Neural cell (in vitro differentiated cells): ENCODE measurements around the gene ZNF565. TPM values are rescaled to one million over a fixed set of nuclear protein-coding genes. Genes with fewer than 3 reads are reported as not detected.

Experiments used
- H2AFZ ChIP-seq: fragments of 200-600, 300-800 bp; sonication (generic), shearing (Covaris generic); 2 replicates; pipeline ENCODE4 v1.6.0; 2014; ENCODE audit warnings: low read depth, mild to moderate bottlenecking, antibody characterized with exemption, low read length, moderate library complexity
- H3F3A ChIP-seq: fragments of 200-600 bp; shearing (Covaris generic); 2 replicates; pipeline ENCODE4 v1.6.1; 2016; ENCODE audit warnings: mild to moderate bottlenecking, moderate library complexity, mixed read lengths, antibody characterized with exemption, low read length; ENCODE audit not compliant: insufficient read depth, poor library complexity, severe bottlenecking
- H3K27ac ChIP-seq: fragments of 200-600, 300-800 bp; sonication (generic), shearing (Covaris generic); 2 replicates; pipeline ENCODE4 v1.5.1; 2014; ENCODE audit warnings: mild to moderate bottlenecking, low read length, moderate library complexity
- H3K27me3 ChIP-seq: fragments of 300-800, 200-600 bp; sonication (generic), shearing (Covaris generic); 2 replicates; pipeline ENCODE4 v1.6.0; 2014; ENCODE audit warnings: mild to moderate bottlenecking, low read depth, low read length, moderate library complexity; ENCODE audit not compliant: insufficient read depth
- H3K36me3 ChIP-seq: fragments of 300-800, 200-600 bp; sonication (generic), shearing (Covaris generic); 2 replicates; pipeline ENCODE4 v1.5.1; 2014; ENCODE audit warnings: mild to moderate bottlenecking, antibody characterized with exemption, low read length, moderate library complexity; ENCODE audit not compliant: insufficient read depth
- H3K4me2 ChIP-seq: fragments of 300-800, 200-600 bp; sonication (generic), shearing (Covaris generic); 2 replicates; pipeline ENCODE4 v1.6.0; 2014; ENCODE audit warnings: mild to moderate bottlenecking, low read length
- H3K4me3 ChIP-seq: fragments of 300-800, 200-600 bp; sonication (generic), shearing (Covaris generic); 2 replicates; pipeline ENCODE4 v1.5.1; 2014; ENCODE audit warnings: mild to moderate bottlenecking, low read length, moderate library complexity
- H3K79me2 ChIP-seq: fragments of 200-600 bp; shearing (Covaris generic); replicated peaks from 2 replicates; pipeline ENCODE4 v1.6.0; 2014; ENCODE audit warnings: mild to moderate bottlenecking, low read length, moderate library complexity; ENCODE audit not compliant: insufficient read depth
- H3K9ac ChIP-seq: fragments of 300-800, 200-600 bp; sonication (generic), shearing (Covaris generic); 2 replicates; pipeline ENCODE4 v1.6.1; 2016; ENCODE audit warnings: mild to moderate bottlenecking, low read length, mixed read lengths
- H3K9me2 ChIP-seq: fragments of 200-600 bp; shearing (Covaris generic); 2 replicates; pipeline ENCODE4 v1.6.1; 2016; ENCODE audit warnings: mild to moderate bottlenecking, low read length, mixed read lengths; ENCODE audit not compliant: insufficient read depth
- H3K9me3 ChIP-seq: fragments of 200-600, 300-800 bp; sonication (generic), shearing (Covaris generic); 2 replicates; pipeline ENCODE4 v1.6.1; 2016; ENCODE audit warnings: mild to moderate bottlenecking, mixed run types, low read length, moderate library complexity, mixed read lengths
- H4K20me1 ChIP-seq: fragments of 200-600 bp; shearing (Covaris generic); 2 replicates; pipeline ENCODE4 v1.6.1; 2016; ENCODE audit warnings: mild to moderate bottlenecking, mixed run types; ENCODE audit not compliant: insufficient read depth
- CTCF ChIP-seq: fragments of 450-650 bp; IDR thresholded peaks from 2 replicates; pipeline ENCODE4 v1.5.1; 2014; ENCODE audit warnings: antibody characterized with exemption, mild to moderate bottlenecking, moderate library complexity; ENCODE audit not compliant: poor library complexity, severe bottlenecking
- EP300 ChIP-seq: fragments of 450-650 bp; conservative IDR thresholded peaks from 2 replicates; pipeline ENCODE4 v1.6.1; 2014; ENCODE audit warnings: antibody characterized with exemption, mild to moderate bottlenecking, moderate library complexity; ENCODE audit not compliant: poor library complexity, severe bottlenecking
- EZH2 ChIP-seq: fragments of 200-600, 300-800 bp; shearing (Covaris generic), sonication (generic); IDR thresholded peaks from 2 replicates; pipeline ENCODE4 v1.6.1; 2014; ENCODE audit warnings: antibody characterized with exemption, low read length, borderline replicate concordance, mild to moderate bottlenecking; ENCODE audit not compliant: insufficient read depth, poor library complexity, severe bottlenecking
- MXI1 ChIP-seq: fragments of 450-650 bp; conservative IDR thresholded peaks from 2 replicates; pipeline ENCODE4 v1.6.1; 2014; ENCODE audit warnings: antibody characterized with exemption, mild to moderate bottlenecking; ENCODE audit not compliant: poor library complexity, severe bottlenecking
- POLR2AphosphoS5 ChIP-seq: IDR thresholded peaks from 2 replicates; pipeline ENCODE4 v1.6.1; 2012
- RAD21 ChIP-seq: fragments of 450-650 bp; conservative IDR thresholded peaks from 2 replicates; pipeline ENCODE4 v1.6.1; 2014; ENCODE audit warnings: antibody characterized with exemption, mild to moderate bottlenecking, moderate library complexity
- REST ChIP-seq: IDR thresholded peaks from 2 replicates; pipeline ENCODE4 v1.6.1; 2012; ENCODE audit warnings: borderline replicate concordance
- SMC3 ChIP-seq: fragments of 450-650 bp; conservative IDR thresholded peaks from 2 replicates; pipeline ENCODE4 v1.6.1; 2014; ENCODE audit warnings: antibody characterized with exemption, mild to moderate bottlenecking, moderate library complexity; ENCODE audit not compliant: poor library complexity
- TAF1 ChIP-seq: IDR thresholded peaks from 2 replicates; pipeline ENCODE4 v1.6.1; 2012; ENCODE audit warnings: low read depth
- polyA plus RNA-seq: library from polyadenylated mRNA; depleted of rRNA; stranded (reverse); fragments of >200 nt; gene quantifications from 2 replicates; pipeline ENCODE4 v1.2.3, GENCODE V29; 2014

The ZNF565 gene
- polyA plus RNA-seq, 1 donor from 2014 or later = 9.4 TPM

GRCh38 chr19:36256853-36257519, 42.5 kb upstream of the ZNF565 start:
- H3K79me2 ChIP-seq = no peaks in the 10 kb centered on the region
- H3K9me3 ChIP-seq = peaks cover 3% of the 10 kb centered on the region
- H3K4me3 ChIP-seq = no peak overlapping the region
- TF ChIP-seq MXI1 = no peak
- H2AFZ ChIP-seq = no peak overlapping the region
- H3K27ac ChIP-seq = no peak overlapping the region
- no peaks in the 10 kb centered on the region for H3K27me3 ChIP-seq
- no peaks in the 10 kb centered on the region for H3K9me2 ChIP-seq
- no peak overlapping the region for H3K9ac ChIP-seq
- H3F3A ChIP-seq = no peaks in the 10 kb centered on the region
- H3K36me3 ChIP-seq = no peaks in the 10 kb centered on the region
- no peak overlapping the region for H3K4me2 ChIP-seq
- H4K20me1 ChIP-seq = no peaks in the 10 kb centered on the region

- Histone ChIP-seq H3K9me2 (no peaks in the 10 kb centered on the region), H3K27me3 (no peaks in the 10 kb centered on the region), H3K9ac (no peak overlapping the region), H2AFZ (no peak overlapping the region), H3K9me3 (peaks cover 3% of the 10 kb centered on the region), H3K4me3 (no peak overlapping the region), H3K4me2 (no peak overlapping the region), H3F3A (no peaks in the 10 kb centered on the region), H3K79me2 (no peaks in the 10 kb centered on the region), H4K20me1 (no peaks in the 10 kb centered on the region), H3K36me3 (no peaks in the 10 kb centered on the region), H3K27ac (no peak overlapping the region)
- no peak for TF ChIP-seq POLR2AphosphoS5
- TF ChIP-seq MXI1 = no peak
- TF ChIP-seq EZH2 = no peak
- TF ChIP-seq SMC3 = no peak
- TF ChIP-seq TAF1 = no peak
- no peak for TF ChIP-seq EP300
Observed at GRCh38 chr19:36256064-36256463, 41.6 kb upstream of the ZNF565 start.

- no peak overlapping the region for H3K9ac ChIP-seq
- H3K27ac ChIP-seq = no peak overlapping the region
- no peak overlapping the region for H3K4me2 ChIP-seq
- no peak for TF ChIP-seq MXI1
- TF ChIP-seq EP300 = no peak
- no peak for TF ChIP-seq TAF1
- TF ChIP-seq REST = no peak
- TF ChIP-seq POLR2AphosphoS5 = no peak
- no peak for TF ChIP-seq SMC3
- no peak for TF ChIP-seq EZH2
- TF ChIP-seq CTCF = no peak
- no peak for TF ChIP-seq RAD21
- peaks cover 3% of the 10 kb centered on the region for H3K9me3 ChIP-seq
- no peak overlapping the region for H2AFZ ChIP-seq
- no peaks in the 10 kb centered on the region for H3K79me2 ChIP-seq
- H3K9me2 ChIP-seq = no peaks in the 10 kb centered on the region
- H3K27me3 ChIP-seq = no peaks in the 10 kb centered on the region
- no peaks in the 10 kb centered on the region for H3F3A ChIP-seq
- no peak overlapping the region for H3K4me3 ChIP-seq
- H3K36me3 ChIP-seq = no peaks in the 10 kb centered on the region
- H4K20me1 ChIP-seq = no peaks in the 10 kb centered on the region
Observed at GRCh38 chr19:36255316-36255715, 40.9 kb upstream of the ZNF565 start.
